AG04449 (cell line): ENCODE data around the gene TOMM5.

ENCODE experiments used
- CTCF ChIA-PET: fragments of 350-600 bp; formaldehyde crosslinking; extraction: SDS; loops from one replicate; lab custom pipeline; 2021; ENCODE audit warnings: antibody characterized with exemption; lab: Yijun Ruan, JAX
- POLR2A ChIA-PET: fragments of 400-600, 350-600 bp; formaldehyde crosslinking; extraction: SDS; loops from one replicate; lab custom pipeline; 2020; ENCODE audit warnings: antibody characterized with exemption, inconsistent platforms; lab: Yijun Ruan, JAX
- DNase-seq: peaks from one replicate; pipeline ENCODE4 v3.0.0-alpha.2; 2010; ENCODE audit warnings: low read depth, low spot score
- H3K4me3 ChIP-seq: 2 replicates; pipeline ENCODE4 v1.5.1; 2011; ENCODE audit warnings: low read depth, mild to moderate bottlenecking, control low read depth, low read length
- TF ChIP-seq, protein P1 (sequence below): IDR thresholded peaks from one replicate; pipeline ENCODE4 v1.5.1; 2011; ENCODE audit warnings: mild to moderate bottlenecking, moderate library complexity, low read length, control low read depth, inconsistent platforms; ENCODE audit not compliant: insufficient read depth; ENCODE audit errors: missing control alignments

Gene TOMM5

DNA sequence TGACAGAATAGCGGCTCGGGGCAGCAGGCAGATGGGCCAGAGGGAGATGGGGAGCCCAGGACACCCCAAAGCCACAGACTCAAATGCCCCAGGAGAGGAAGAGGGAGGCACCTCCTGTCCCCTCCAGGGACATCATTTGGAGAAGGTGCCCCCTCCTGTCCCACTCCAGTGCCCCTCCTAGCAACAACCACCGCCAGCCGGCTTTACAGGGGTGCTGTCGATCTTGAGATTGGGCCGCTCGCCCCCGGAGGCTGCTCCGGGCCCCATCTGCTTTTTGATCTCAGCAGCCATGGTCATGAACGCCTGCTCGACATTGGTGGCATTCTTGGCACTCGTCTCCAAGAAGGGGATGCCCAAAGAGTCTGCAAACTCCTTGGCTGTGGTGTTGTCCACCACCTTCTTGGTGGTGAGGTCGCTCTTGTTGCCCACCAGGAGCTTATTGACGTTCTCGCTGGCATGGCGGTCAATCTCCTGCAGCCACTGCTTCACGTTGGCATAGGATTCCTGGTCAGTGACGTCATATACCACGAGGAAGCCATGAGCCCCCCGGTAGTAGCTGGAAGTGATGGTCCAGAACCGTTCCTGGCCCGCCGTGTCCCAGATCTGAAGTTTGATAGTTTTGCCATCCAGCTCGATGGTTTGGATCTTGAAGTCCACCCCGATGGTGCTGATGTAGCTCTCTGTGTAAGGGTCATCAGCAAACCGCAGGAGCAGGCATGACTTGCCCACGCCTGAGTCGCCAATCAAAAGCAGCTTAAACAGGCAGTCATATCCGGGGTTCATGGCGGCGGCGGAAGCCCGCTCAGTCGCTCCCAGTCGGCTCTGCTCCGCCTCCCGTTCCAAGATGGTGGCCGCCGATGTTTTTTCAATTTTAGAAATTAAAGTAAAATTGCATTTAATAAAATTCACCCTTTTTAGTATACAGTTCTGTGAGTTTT lies 44.4 kb upstream of the TOMM5 start:
- ChIA-PET POLR2A (no interaction called here), CTCF (interaction anchor here (1.4 kb wide), 1 partner anchor 10 kb away, joined by 3 read pairs; no protein-coding TSS in a partner anchor)
- TF ChIP-seq, protein P1, sequence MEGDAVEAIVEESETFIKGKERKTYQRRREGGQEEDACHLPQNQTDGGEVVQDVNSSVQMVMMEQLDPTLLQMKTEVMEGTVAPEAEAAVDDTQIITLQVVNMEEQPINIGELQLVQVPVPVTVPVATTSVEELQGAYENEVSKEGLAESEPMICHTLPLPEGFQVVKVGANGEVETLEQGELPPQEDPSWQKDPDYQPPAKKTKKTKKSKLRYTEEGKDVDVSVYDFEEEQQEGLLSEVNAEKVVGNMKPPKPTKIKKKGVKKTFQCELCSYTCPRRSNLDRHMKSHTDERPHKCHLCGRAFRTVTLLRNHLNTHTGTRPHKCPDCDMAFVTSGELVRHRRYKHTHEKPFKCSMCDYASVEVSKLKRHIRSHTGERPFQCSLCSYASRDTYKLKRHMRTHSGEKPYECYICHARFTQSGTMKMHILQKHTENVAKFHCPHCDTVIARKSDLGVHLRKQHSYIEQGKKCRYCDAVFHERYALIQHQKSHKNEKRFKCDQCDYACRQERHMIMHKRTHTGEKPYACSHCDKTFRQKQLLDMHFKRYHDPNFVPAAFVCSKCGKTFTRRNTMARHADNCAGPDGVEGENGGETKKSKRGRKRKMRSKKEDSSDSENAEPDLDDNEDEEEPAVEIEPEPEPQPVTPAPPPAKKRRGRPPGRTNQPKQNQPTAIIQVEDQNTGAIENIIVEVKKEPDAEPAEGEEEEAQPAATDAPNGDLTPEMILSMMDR = no peak

GRCh38 chr9:37635808-37636207 lies 43.4 kb upstream of the TOMM5 start:
- ChIA-PET CTCF (no interaction called here), POLR2A (no interaction called here)
- DNase-seq = no peak
- TF ChIP-seq, protein P1 = no peak
- H3K4me3 ChIP-seq = no peak overlapping the region

More for the DNA sequence above, 44.4 kb upstream of the TOMM5 start:
- no peak overlapping the region for H3K4me3 ChIP-seq
- DNase-seq = no peak

DNA sequence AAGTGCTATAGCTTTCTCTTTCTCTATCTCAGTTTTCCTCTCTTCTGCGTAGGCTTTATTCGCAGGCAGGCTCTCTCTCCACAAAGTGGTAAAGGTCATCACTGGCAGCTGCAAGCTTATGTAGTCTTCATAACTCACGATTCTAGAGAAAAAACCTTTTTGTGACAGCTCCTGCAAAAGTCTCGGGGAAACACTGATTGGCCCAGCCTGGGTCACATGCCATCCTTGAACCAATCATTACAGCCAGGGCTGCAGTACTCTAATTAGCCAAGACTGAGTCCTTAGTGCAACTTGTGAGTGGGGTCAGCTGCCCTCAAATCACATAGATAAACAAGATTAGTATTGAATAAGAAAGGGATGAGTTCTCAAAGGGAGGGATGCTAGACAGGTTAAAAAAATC lies 40.1 kb upstream of the TOMM5 start:
- POLR2A ChIA-PET = no interaction called here
- H3K4me3 ChIP-seq = no peak overlapping the region
- no peak for DNase-seq
- TF ChIP-seq, protein P1 = no peak
- CTCF ChIA-PET = no interaction called here

- ChIA-PET CTCF (interaction anchor here (0.6 kb wide), 1 partner anchor 531 kb away, joined by 4 read pairs; no protein-coding TSS in a partner anchor), POLR2A (no interaction called here)
- H3K4me3 ChIP-seq = no peak overlapping the region
- no peak for DNase-seq
- TF ChIP-seq, protein P1 = no peak
Measured at GRCh38 chr9:37626708-37627292, 34.4 kb upstream of the TOMM5 start.

DNA sequence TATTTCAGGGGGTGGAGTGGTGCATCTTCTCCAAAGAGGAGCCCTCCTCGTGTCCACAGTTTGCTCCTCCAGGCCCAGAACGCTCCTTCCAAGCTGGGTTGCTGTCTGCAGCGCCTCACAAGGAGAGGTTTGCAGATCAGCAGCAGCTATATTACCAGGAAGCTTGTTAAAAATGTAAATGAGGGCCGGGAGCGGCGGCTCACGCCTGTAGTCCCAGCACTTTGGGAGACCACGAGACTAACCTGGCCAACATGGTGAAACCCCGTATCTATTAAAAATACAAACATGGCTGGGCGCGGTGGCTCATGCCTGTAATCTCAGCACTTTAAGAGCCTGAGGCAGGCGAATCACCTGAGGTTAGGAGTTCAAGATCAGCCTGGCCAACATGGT lies 33.4 kb upstream of the TOMM5 start:
- TF ChIP-seq, protein P1 = no peak
- ChIA-PET POLR2A (no interaction called here), CTCF (interaction anchor here (1.1 kb wide), 1 partner anchor 20 kb away, joined by 3 read pairs; no protein-coding TSS in a partner anchor)
- H3K4me3 ChIP-seq = no peak overlapping the region
- DNase-seq = no peak
